CD1c-positive myeloid dendritic cell (primary cell): ENCODE results near the gene SMIM7.
"Not testable (repeated sequence)": the region's sequence is repeated elsewhere in the genome, so short reads cannot be mapped to it uniquely, and the experiment has no call there.

Experiments used
- DNase-seq: peaks from one replicate; pipeline ENCODE4 v3.0.0-alpha.2; 2016; ENCODE audit errors: extremely low spot score

The SMIM7 gene

GRCh38 chr19:16659832-16660708 lies at the start of gene SMIM7:
Gene SMIM7, minus strand, starts transcription at chr19:16660144. Its CDS starts 34 bp downstream, at chr19:16660110.
- peak; percentile 99 for DNase-seq

DNA sequence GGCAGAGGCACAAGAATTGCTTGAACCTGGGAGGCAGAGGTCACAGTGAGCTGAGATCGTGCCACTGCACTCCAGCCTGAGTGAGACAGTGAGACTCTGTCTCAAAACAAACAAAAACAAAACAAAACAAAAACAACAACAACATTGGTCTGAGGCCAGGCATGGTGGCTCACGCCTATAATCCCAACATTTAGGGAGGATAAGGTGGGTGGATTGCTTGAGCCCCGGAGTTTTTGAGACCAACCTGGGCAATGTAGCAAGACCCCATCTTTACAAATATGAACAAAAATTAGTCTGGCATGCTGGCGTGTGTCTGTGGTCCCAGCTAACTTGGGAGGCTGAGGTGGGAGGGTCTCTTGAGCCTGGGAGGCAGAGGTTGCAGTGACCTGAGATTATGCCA lies 43.7 kb upstream of the SMIM7 start:
- DNase-seq = no peak

DNA sequence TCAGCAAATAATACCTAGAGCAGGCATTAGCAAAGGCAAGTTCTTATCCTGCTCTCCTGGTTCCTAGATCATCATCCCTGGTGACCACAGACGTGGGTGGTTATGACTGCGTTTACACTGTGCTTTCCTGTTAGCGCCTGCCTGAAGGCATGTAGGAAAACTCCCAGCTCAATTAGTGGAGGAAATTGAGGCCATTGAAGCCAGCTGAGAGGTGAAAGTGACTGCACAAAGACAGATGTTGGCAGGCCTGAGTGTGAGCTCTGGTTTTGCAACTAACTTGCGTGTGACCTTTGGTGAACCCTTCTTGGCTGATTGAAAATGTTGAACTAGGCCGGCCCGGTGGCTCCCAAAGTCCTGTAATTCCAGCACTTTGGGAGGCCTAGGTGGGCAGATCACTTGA lies 42.2 kb upstream of the SMIM7 start:
- no peak for DNase-seq

DNA sequence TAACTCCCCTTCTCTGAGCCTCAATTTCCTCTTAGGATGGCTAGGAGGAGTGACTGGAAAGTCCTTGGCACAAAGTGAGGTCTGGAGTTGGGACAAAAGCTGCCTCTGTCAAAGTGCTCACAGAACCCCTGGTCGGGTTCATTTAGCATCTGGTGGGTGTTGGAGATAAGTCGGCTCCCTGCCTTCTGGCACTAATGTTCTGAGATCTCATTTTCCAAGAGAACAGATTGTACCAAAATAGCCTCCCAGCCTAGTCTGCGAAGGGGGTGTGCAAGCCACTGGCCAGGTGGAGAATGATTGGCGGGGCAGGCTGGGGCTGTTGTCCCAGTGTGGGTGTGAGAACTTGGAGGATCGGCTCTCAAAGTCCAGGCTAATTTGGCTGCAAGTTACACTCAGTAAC lies 39.0 kb upstream of the SMIM7 start:
- DNase-seq = no peak

DNA sequence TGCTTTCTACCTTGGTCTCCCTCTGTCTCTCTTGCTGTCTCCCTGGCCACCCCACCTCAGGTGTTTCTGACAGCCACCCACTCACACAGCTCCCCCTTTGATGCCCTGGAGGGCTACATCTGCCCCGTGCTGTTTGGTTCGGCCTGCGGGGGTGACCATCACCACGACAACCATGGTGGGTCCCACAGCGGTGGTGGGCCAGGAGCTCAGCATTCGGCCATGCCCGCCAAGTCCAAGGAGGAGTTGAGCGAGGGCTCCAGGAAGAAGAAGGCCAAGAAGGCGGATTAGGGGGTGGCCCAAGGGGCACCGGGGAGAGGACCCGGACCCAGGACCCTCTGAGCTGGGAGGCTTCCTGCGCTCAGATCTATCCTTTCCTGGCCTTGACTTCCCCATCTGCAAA lies 28.1 kb upstream of the SMIM7 start:
- no peak for DNase-seq

GRCh38 chr19:16684216-16684615 lies 24.3 kb upstream of the SMIM7 start:
- no peak for DNase-seq

GRCh38 chr19:16682539-16682938 lies 22.6 kb upstream of the SMIM7 start:
- DNase-seq = no peak

GRCh38 chr19:16679811-16680210 lies 19.9 kb upstream of the SMIM7 start:
- no peak for DNase-seq

- DNase-seq = no peak
Measured at GRCh38 chr19:16678498-16678897, 18.6 kb upstream of the SMIM7 start.

DNA sequence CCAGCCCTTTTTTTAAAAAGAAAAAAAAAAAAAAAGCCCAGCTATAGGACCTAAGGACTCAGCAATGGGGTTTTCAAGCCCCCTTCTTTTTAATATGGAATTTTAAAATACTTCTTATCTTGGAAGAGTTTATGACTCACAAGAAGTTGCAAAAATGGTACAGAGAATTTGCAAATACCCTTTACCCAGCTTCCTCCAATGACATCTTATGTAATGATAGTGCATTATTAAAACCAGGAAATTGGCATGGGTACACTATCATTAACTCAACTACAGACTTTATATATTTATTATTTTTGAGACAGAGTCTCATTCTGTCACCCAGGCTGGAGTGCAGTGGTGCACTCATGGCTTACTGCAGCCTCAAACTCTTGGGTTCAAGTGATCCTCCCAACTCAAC lies 17.1 kb upstream of the SMIM7 start:
- DNase-seq = no peak

- no peak for DNase-seq
Measured at GRCh38 chr19:16676101-16676798, 16.3 kb upstream of the SMIM7 start.

DNA sequence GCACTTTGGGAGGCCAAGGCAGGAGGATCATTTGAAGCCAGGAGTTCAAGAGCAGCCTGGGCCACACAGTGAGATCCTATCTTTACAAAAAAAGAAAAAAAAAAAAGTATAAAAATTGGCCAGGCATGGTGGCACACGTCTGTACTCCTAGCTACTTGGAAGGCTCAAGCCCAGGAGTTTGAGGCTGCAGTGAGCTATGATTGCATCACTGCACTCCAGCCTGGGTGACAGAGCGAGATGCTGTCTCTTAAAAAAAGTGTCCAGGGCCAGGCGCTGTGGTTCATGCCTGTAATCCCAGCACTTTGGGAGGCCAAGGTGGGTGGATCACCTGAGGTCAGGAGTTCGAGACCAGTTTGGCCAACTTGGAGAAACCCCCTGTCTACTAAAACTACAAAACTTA lies 13.9 kb upstream of the SMIM7 start:
- not testable (repeated sequence) for DNase-seq

DNA sequence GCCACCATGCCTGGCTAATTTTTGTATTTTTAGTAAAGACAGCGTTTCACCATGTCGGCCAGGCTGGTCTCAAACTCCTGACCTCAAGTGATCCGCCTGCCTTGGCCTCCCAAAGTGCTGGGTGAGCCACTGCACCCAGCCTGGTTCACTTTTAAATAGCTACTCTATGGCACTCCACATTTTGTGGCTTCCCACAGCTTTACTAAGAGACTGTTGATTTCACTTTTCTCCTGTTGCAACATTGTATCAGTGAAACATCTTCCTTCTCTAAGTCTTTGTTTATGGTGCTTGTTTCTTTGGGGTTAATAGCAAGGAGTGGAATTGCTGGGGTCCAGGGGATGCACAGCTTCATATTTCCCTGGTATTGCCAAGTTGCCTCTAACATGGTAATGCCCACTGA lies 13.3 kb upstream of the SMIM7 start:
- no peak for DNase-seq

DNA sequence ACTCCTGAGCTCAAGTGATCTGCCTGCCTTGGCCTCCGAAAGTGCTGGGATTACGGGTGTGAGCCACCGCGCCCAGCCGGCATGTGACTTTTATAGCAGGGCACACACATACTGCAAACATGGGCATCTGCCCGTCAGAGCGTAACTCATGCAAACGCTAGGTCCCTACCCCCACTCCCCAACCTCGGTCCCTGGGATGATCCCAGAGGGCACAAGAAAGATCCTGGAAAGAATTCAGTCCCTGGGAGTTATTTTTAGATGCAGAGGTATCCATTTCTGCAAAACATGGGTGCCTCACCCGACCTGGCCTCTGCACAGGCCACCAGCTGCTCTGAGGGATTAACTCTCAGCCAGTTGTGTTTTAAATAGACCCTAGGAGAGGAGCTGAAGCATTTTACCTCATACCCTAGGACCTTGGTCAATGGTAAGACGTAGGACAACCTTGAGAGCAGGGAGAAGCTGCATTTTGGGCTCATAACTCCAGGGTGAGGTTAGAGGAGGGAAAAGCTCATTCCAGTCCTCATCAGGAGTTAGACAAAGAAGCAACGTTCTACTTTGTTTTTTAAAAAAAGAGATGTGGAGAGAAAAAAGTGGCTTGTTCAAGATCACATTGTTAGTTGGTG lies 11.8 kb upstream of the SMIM7 start:
- no peak for DNase-seq

DNA sequence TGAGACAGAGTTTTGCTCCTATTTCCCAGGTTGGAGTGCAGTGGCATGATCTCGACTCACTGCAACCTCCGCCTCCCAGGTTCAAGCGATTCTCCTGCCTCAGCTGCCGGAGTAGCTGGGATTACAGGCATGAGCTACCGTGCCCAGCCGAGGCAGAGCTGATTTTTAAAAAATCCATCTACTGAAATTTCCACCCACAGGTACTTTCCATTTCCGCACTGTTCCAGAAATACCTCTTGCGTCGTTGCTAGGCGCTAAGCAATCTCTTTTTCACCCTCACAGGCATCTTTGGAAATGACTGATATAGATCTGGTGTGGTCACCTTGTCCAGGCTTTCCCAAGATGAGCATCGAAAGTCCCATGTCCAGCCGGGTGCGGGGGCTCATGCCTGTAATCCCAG lies 10.3 kb upstream of the SMIM7 start:
- DNase-seq = no peak

DNA sequence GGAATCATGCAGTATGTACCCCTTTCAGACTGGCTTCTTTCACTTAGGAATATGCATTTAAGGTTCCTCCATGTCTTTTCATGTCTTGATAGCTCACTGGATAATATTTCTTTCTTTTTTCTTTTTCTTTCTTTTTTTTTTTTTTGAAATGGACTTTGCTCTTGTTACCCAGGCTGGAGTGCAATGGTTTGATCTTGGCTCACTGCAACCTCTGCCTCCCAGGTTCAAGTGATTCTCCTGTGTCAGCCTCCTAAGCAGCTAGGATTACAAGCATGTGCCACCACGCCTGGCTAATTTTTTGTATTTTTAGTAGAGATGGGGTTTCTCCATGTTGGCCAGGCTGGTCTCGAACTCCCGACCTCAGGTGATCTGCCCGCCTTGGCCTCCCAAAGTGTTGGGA lies 8.8 kb upstream of the SMIM7 start:
- not testable (repeated sequence) for DNase-seq

- no peak for DNase-seq
Measured at GRCh38 chr19:16668176-16668575, 8.2 kb upstream of the SMIM7 start.

- DNase-seq = no peak
Measured at GRCh38 chr19:16661480-16662034, 1.6 kb upstream of the SMIM7 start.

DNA sequence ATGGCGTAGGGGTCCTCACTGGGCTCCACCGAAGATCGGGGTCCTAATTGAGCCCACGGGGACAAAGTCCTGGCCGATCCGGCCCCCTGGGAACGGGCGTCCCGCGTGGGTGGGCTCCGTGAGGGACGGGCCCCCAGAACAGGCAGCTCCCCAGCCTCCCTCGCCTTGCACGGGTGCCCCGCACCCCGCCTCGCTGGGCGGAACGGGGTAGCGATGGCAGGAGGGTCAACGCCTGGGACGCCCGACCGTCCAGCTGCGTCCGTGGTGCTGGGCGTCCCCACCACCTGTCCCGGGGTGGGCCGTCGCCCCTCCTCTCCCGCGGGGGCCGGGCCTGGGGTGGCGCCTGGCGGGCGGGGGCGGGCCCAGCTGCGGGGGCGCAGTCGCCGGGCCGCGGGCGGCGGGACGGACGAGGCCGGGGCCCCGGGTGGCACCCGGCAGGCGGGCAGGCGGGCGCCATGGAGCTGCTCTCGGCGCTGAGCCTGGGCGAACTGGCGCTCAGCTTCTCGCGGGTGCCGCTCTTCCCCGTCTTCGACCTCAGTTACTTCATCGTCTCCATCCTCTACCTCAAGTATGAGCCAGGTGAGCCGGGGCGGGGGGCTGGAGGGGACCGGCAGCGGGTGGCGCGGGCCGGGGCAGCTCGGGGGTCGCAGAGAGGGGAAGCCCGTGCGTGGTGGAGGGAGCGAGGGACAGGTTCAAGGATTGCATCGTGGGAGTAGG lies 977 bp upstream of the SMIM7 start, which contains the start of gene TMEM38A:
TSS of gene TMEM38A (plus strand) at position 377 of the 717 bp plus-strand sequence. CDS start at position 456, 79 bp downstream.
- DNase-seq = peak; percentile 43

GRCh38 chr19:16659464-16659831 lies 496 bp downstream of the SMIM7 start:
- no peak for DNase-seq

GRCh38 chr19:16657384-16657783 lies 2.6 kb downstream of the SMIM7 start:
- DNase-seq = no peak

- DNase-seq = no peak
Measured at GRCh38 chr19:16655727-16656126, 4.2 kb downstream of the SMIM7 start.
